ENCODE data around the gene FBXO7. TPM values are rescaled to one million over a fixed set of nuclear protein-coding genes. Genes with fewer than 3 reads are reported as not detected.

FBXO7 gene
- total and polyA plus RNA-seq, 2 experiments from 2014 or later: 38.6 to 68.5 TPM

- ATAC-seq: no peak
- H3K27ac ChIP-seq (ENCODE audit: low read depth): no peak overlapping the region
- Mint-ChIP-seq H3K4me3 (no peak overlapping the region), H3K27ac (no peak overlapping the region), H3K9me3 (peaks cover 5% of the 10 kb centered on the region; the same call in 2 of the 3 replicates), H3K4me1 (peaks cover 9% of the 10 kb centered on the region; the same call in 2 of the 3 replicates), H3K27me3 (ENCODE audit: insufficient read depth, low read depth, poor library complexity) (peaks cover 9% of the 10 kb centered on the region), H3K36me3 (ENCODE audit: low read depth) (peaks cover 21% of the 10 kb centered on the region; the same call in 2 of the 3 replicates)
- no peak overlapping the region for H3K4me2 ChIP-seq
- H3F3A ChIP-seq (replicated peaks; ENCODE audit: low read depth): no peaks in the 10 kb centered on the region
- H3K27me3 ChIP-seq (ENCODE audit: insufficient read depth): no peaks in the 10 kb centered on the region
- DNase-seq (ENCODE audit: low spot score): no peak
- no peaks in the 10 kb centered on the region; the same call in 1 of the 2 replicates for H3K9me2 ChIP-seq (ENCODE audit: insufficient read depth)
- no peak overlapping the region for H3K4me3 ChIP-seq
- H3K4me1 ChIP-seq (ENCODE audit: insufficient read depth): peaks cover 9% of the 10 kb centered on the region
- H4K20me1 ChIP-seq (replicated peaks; ENCODE audit: insufficient read depth): no peaks in the 10 kb centered on the region; the same call in 1 of the 2 replicates
- H3K79me2 ChIP-seq (replicated peaks; ENCODE audit: insufficient read depth): no peaks in the 10 kb centered on the region
- H2AFZ ChIP-seq: no peak overlapping the region
- TF ChIP-seq EZH2 (IDR thresholded peaks at IDR 0.05; ENCODE audit: low read depth, unreplicated experiment) (no peak), JUNB (IDR thresholded peaks at IDR 0.05; ENCODE audit: unreplicated experiment) (no peak), ZNF114 (CRISPR knock-in tag; IDR thresholded peaks at IDR 0.05) (no peak), ZNF331 (CRISPR knock-in tag; IDR thresholded peaks at IDR 0.05; ENCODE audit: low read depth) (no peak), STAT1 (IDR thresholded peaks at IDR 0.05; ENCODE audit: unreplicated experiment) (no peak), POLR2AphosphoS5 (IDR thresholded peaks at IDR 0.05; ENCODE audit: low read depth) (no peak), CTCF (conservative IDR thresholded peaks at IDR 0.05; ENCODE audit: low read depth in 2 of 2) (no peak), CREB1 (CRISPR knock-in tag; IDR thresholded peaks at IDR 0.05; ENCODE audit: low read depth) (no peak), NANOG (IDR thresholded peaks at IDR 0.05; ENCODE audit: borderline replicate concordance) (no peak), REST (IDR thresholded peaks at IDR 0.05; ENCODE audit: unreplicated experiment) (no peak)
- TF ChIP-seq, protein P1, sequence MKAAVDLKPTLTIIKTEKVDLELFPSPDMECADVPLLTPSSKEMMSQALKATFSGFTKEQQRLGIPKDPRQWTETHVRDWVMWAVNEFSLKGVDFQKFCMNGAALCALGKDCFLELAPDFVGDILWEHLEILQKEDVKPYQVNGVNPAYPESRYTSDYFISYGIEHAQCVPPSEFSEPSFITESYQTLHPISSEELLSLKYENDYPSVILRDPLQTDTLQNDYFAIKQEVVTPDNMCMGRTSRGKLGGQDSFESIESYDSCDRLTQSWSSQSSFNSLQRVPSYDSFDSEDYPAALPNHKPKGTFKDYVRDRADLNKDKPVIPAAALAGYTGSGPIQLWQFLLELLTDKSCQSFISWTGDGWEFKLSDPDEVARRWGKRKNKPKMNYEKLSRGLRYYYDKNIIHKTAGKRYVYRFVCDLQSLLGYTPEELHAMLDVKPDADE (IDR thresholded peaks at IDR 0.05): no peak
- no peaks in the 10 kb centered on the region for H3K36me3 ChIP-seq (ENCODE audit: insufficient read depth)
Measured at GRCh38 chr22:32511776-32512175, 37.2 kb downstream of the FBXO7 start.
